ENCODE measurements around the gene SPAG9.
A peak's percentile ranks its signal among the peaks of the same experiment; 100 is the strongest.

Gene SPAG9

GRCh38 chr17:50939795-50940684 lies 180.6 kb downstream of the SPAG9 start:
- DNase-seq (ENCODE audit: low read depth in 1 of 2, low spot score in 1 of 2): no peak

GRCh38 chr17:50939542-50939794 lies 181.2 kb downstream of the SPAG9 start:
- no peak for DNase-seq (ENCODE audit: low read depth in 1 of 2, low spot score in 1 of 2)

- no peak for DNase-seq (ENCODE audit: low read depth in 1 of 2, low spot score in 1 of 2)
These were observed 181.7 kb downstream of the SPAG9 start for GRCh38 chr17:50938821-50939541.

- DNase-seq (ENCODE audit: low read depth in 1 of 2, low spot score in 1 of 2): no peak
These were observed 184.7 kb downstream of the SPAG9 start for GRCh38 chr17:50935996-50936266.

- DNase-seq (ENCODE audit: low read depth in 1 of 2, low spot score in 1 of 2): no peak
These were observed 185.3 kb downstream of the SPAG9 start for GRCh38 chr17:50935221-50935995.

GRCh38 chr17:50934672-50935220 lies 185.9 kb downstream of the SPAG9 start:
- DNase-seq (ENCODE audit: low read depth in 1 of 2, low spot score in 1 of 2): no peak

- no peak for DNase-seq (ENCODE audit: low read depth in 1 of 2, low spot score in 1 of 2)
These were observed 186.5 kb downstream of the SPAG9 start for GRCh38 chr17:50934161-50934560.

GRCh38 chr17:50931144-50931908 lies 189.3 kb downstream of the SPAG9 start:
- peak in 1 of 2 donors; percentile 30 for DNase-seq (ENCODE audit: low read depth in 1 of 2, low spot score in 1 of 2)

- DNase-seq (ENCODE audit: low read depth in 1 of 2, low spot score in 1 of 2): no peak
These were observed 192.0 kb downstream of the SPAG9 start for GRCh38 chr17:50928646-50929045.

- DNase-seq (ENCODE audit: low read depth in 1 of 2, low spot score in 1 of 2): no peak
These were observed 193.4 kb downstream of the SPAG9 start for GRCh38 chr17:50927287-50927686.

- DNase-seq (ENCODE audit: low read depth in 1 of 2, low spot score in 1 of 2): no peak
These were observed 194.1 kb downstream of the SPAG9 start for GRCh38 chr17:50926523-50926922.

GRCh38 chr17:50925296-50925891 lies 195.3 kb downstream of the SPAG9 start:
- no peak for DNase-seq (ENCODE audit: low read depth in 1 of 2, low spot score in 1 of 2)

- DNase-seq (ENCODE audit: low read depth in 1 of 2, low spot score in 1 of 2): no peak
These were observed 195.9 kb downstream of the SPAG9 start for GRCh38 chr17:50924800-50925199.

- no peak for DNase-seq (ENCODE audit: low read depth in 1 of 2, low spot score in 1 of 2)
These were observed 196.4 kb downstream of the SPAG9 start for GRCh38 chr17:50924300-50924699.

GRCh38 chr17:50923611-50924010 lies 197.1 kb downstream of the SPAG9 start:
- no peak for DNase-seq (ENCODE audit: low read depth in 1 of 2, low spot score in 1 of 2)

- no peak for DNase-seq (ENCODE audit: low read depth in 1 of 2, low spot score in 1 of 2)
These were observed 197.8 kb downstream of the SPAG9 start for GRCh38 chr17:50922721-50923405.

GRCh38 chr17:50922107-50922506 lies 198.6 kb downstream of the SPAG9 start:
- no peak for DNase-seq (ENCODE audit: low read depth in 1 of 2, low spot score in 1 of 2)

GRCh38 chr17:50920891-50921586 lies 199.6 kb downstream of the SPAG9 start:
- no peak for DNase-seq (ENCODE audit: low read depth in 1 of 2, low spot score in 1 of 2)

GRCh38 chr17:50920041-50920410 lies 200.6 kb downstream of the SPAG9 start:
- no peak for DNase-seq (ENCODE audit: low read depth in 1 of 2, low spot score in 1 of 2)

Measured in stimulated activated CD4-positive, alpha-beta T cell treated with anti-CD3 and anti-CD28 coated beads, Interleukin-15, amount 100 ng/mL, for 1 hour (primary cell).